RPMI7951 (cell line): Measurements from ENCODE around the gene AK5. TPM values are rescaled to one million over a fixed set of nuclear protein-coding genes. Genes with fewer than 3 reads are reported as not detected.
"Not testable (repeated sequence)": the region's sequence is repeated elsewhere in the genome, so short reads cannot be mapped to it uniquely, and the experiment has no call there.

Experiments
- DNase-seq: peaks from one replicate; pipeline ENCODE4 v3.0.0-alpha.2; 2012; ENCODE audit warnings: low read depth
- total RNA-seq: library from RNA; depleted of rRNA; stranded (reverse); fragments of >200 nt; shearing (Covaris generic); gene quantifications from 2 replicates; pipeline ENCODE4 v1.2.3, GENCODE V29; 2014

Gene AK5
- total RNA-seq, 1 experiment from 2014 or later = 6.5 TPM

DNA sequence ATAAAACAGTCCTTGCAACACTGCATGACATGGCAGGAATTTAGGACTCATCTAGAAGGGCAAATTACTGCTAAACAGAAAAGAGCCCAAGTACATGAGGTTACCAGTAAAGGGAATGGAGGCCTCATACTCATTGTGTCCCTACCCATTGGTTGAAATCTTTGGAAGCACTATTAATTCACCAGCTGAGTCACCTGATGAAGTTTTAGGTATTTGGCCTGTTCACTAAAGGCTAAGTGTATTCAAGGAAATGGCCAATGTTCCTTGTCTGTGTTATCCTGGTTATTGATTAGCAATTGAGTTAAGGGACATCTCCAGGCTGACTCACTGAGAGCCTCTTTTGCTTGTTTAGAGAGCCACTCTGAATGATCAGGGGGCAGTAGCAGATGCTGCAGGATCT lies 212.2 kb downstream of the AK5 start:
- DNase-seq = no peak

DNA sequence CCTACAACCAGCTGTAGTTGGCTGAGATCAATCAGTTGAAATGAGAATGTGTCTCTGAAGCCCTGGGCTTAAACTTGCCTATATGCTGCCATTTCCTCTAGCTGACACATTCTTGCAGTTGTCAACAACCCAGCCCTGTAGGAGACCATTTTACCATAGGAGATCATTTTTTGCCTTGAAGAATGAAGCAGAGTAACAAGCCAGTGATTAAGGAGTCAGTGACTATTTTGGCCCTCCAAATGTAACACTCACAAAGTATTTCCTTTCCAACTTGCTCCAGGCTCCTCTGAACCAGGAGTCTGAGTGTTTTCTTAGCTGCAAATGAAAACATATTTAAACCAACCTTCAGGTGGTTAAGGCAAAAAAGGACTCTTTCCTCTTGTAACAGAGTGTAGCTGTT lies 217.1 kb downstream of the AK5 start:
- DNase-seq = no peak

DNA sequence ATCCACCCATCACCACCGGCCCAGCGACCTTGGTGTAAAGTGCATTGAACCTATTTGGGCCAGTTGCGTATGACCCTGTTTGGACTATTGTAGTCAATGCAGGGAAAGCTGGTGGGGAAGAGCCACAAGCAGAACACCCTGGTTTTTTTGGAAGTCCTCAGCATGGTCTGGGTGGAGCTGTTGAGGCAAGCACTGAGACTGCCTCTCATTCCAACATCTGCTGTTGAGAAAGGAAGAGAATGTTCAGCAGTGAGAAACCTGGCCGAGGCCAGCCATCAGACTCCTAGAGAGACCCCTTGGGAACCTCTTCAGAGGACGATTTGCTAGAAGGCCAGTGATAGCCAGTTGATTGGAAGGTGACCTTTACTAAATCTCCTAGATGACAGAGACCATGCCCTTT lies 217.6 kb downstream of the AK5 start:
- no peak for DNase-seq

DNA sequence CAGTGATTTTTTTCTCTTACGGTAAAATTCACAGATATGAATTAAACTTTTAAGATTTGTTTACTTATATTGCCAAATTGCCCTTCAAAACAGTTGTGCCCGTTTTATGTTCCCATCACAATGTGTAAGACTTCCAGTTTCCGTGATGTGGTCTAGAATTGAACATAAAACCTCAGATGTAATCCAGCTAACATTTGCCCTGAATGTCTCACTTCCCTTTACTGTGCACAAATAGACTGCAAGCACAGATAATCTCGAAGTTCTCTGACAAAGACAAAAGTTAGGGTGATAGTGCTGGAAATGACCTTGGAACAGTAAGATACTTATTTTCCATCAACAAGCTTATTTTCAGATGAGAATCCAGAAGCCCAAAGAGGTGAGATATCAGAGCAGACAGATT lies 223.2 kb downstream of the AK5 start:
- no peak for DNase-seq

DNA sequence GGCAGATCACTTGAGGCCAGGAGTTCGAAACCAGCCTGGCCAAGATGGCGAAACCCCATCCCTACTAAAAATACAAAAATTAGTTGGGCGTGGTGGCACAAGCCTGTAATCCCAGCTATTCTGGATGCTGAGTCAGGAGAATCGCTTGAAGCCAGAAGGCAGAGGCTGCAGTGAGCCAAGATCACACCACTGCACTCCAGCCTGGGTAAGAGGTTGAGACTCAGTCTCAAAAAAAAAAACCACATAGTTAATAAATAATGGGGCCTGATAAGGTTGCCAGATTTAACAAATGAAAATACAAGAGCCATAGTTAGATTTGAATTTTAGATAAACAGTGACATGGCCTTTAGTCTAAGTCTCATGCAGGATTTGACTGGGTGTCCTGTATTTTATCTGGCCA lies 225.0 kb downstream of the AK5 start:
- no peak for DNase-seq

DNA sequence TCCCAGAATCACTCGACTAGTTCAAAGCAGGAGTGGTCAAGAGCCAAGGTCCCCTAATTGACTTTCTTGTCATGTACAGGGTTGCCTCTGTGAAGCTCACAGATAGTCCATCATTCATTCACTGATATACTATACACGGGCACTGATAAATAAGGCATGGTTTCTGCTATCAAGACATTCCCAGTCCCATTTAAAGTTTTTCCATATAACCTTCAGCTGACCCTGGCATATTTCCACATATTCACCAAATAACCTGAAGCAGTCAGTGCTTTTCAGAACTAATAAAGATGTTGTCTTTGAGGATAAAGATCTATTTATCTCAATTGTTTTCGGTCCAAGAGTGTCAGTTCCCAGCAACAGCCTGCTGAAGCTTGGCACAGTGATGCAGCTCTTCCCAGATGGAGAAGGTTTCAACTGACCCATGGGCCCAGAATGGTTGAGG lies 227.3 kb downstream of the AK5 start:
- peak; percentile 9 for DNase-seq

DNA sequence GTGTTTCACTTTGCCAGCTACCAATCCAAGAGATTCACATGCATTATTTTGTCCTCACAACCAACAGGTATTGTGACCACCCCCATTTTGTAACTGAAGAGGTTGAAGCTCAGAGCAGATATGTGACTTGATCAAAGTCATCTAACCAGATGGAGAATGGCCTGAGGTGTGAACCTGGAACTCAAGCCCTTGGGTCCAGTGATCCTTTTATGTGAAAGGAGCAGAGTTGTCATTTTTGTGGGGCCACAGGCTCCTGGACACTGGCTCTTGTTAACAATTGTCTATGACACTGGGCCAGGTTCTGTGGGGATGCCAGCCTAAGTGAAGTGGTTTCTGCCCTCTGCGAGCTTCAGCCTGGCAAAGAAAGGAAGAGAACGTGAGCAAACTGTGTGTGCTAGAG lies 228.1 kb downstream of the AK5 start:
- no peak for DNase-seq

DNA sequence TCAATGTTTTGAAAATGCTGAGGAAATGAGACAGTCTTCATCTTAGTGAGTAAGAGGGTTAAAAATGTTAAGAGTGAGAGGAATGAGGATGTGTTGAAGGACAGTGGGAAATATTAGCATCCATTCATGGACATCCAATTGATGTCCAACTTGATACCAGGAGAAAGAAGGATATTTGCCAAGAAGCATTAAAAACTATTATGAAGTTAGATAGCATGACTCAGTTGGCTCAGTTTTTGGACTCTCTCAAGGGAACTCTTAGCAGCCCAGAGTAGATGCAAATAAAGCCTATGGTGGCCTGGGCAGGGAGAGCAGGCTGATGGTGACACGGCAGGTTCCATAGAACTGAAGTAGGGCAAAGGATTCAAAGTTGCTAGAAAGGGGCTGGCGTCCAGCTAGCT lies 229.6 kb downstream of the AK5 start:
- DNase-seq = peak; percentile 74

DNA sequence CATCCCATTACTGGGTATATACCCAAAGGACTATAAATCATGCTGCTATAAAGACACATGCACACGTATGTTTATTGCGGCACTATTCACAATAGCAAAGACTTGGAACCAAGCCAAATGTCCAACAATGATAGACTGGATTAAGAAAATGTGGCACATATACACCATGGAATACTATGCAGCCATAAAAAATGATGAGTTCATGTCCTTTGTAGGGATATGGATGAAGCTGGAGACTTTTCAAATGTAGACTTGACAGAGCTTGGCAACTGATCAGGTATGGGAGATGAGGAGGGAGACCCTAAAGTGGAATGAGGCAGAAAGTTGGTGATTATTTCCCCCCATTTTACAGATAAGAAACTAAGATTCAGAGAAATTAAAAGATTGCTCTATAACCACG lies 230.8 kb downstream of the AK5 start:
- DNase-seq = not testable (repeated sequence)

DNA sequence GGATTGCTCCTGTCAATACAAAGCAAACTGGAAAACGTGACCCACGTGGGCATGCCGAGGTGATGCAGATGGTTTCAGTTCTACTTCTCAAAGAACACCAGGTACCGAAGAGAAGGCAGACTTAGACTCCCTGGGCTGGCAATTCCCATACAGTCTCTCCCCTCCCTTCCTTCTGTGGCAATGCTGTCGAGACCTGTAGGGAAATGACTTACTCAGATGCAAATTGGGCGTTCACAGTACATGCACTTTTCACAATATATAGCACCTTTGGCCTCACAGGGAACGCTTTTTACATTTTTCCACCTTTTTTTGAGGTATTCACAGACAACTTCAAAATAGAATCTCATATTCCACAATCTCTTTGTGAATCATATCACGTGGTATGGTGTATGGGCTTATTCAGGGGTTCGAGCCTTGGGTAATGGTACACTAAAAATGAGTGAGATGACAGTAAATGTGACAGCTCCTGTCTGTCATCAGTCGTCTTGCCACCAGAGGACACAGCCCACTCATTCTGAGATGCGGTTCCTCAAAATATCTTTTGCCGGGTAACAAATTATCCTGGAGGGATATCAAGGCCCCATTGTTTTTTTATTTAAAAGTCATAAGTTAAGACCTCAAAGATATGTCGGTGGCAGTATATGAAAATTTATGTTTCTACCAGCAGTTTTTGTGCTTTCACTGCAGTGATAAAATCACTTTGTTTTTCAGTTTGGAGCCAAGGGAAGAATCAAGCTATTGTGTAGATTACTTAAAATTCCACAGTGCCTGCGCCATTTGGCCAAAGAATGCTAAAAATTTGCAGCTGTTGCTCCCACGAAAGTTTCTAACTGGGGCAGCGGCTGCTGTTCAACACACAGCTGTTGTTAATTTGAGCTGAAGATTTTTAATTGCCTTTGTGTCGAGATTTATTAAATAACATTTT lies 232.3 kb downstream of the AK5 start:
- peak; percentile 87 for DNase-seq

DNA sequence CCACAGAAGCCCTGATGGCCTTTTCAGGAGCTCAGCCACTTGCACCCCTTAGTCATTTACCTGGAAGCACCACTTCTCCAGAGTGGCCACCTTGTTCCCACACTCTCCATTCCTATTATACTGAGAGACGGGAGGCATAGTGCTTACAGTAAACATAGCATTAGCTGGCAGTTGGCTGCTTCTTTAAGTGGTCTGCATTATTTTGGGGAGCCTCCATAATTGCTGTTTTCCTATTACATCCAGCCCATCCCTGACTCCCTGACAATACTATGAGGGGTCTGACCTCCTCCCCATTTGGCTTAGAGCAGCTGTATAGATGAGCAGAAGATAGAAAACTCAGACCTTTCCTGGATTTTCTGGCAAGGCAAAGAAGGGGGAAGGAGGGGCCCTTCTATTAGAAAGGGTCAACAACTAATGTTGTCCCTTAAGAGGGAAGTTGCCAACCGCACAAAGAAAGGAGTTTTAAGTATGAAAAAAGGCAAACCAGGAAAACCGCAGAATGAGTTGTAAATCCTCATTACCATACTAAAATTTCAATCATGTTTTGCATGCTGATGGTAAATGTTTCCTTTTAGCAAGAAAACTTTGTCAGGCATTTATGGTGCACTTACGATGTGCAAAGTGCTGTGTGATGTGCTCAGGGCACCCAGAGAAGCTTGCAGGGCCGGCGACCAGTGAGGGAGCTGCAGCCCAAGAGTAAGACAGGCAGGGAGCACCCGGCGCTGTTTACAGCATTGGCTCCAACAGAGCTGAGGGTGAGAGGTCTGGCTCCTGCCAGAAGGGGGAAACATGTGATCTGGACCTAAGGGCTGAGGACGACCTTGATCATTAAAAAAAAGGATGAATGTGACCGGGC lies 233.3 kb downstream of the AK5 start:
- peak; percentile 82 for DNase-seq

DNA sequence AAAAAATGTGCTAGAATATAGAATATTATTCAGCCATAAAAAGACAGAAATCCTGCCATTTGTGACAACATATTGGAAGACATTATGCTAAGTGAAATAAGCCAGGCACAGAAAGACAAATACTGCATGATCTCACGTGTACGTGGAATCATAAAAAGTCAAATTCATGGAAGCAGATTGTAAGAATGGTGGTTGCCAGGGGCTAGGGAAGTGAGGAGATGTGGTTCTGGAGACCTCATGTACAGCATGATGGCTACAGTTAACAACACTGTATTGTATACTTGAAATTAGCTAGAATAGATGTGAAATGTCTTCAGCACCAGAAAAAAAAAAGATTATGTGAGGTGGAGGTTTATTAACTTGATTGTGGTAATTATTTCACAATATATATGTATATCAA lies 234.3 kb downstream of the AK5 start:
- peak; percentile 13 for DNase-seq

DNA sequence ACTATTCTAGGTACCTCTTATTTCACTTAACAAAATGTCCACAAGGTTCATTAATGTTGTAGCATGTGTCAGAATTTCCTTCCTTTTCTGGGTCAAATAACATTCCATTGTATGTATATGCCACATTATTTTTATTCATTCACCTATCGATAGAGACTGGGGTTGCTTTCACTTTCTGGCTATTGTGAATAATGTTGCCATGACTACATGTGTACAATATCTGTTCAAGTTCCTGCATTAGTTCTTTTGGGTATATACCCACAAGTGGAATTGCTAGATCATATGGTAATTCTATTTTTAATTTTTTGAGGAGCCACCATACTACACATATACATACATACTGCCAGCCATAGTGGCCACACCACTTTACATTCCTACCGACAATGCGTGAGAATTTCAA lies 242.2 kb downstream of the AK5 start:
- DNase-seq = no peak

DNA sequence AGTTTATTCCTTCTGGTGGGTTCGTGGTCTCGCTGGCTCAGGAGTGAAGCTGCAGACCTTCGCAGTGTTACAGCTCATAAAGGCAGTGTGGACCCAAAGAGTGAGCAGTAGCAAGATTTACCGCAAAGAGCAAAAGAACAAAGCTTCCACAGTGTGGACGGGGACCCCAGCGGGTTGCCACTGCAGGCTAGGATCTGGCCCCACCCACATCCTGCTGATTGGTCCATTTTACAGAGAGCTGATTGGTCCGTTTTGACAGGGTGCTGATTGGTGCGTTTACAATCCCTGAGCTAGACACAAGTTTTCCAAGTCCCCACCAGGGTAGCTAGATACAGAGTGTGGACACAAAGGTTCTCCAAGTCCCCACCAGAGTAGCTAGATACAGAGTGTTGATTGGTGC lies 249.3 kb downstream of the AK5 start:
- not testable (repeated sequence) for DNase-seq

DNA sequence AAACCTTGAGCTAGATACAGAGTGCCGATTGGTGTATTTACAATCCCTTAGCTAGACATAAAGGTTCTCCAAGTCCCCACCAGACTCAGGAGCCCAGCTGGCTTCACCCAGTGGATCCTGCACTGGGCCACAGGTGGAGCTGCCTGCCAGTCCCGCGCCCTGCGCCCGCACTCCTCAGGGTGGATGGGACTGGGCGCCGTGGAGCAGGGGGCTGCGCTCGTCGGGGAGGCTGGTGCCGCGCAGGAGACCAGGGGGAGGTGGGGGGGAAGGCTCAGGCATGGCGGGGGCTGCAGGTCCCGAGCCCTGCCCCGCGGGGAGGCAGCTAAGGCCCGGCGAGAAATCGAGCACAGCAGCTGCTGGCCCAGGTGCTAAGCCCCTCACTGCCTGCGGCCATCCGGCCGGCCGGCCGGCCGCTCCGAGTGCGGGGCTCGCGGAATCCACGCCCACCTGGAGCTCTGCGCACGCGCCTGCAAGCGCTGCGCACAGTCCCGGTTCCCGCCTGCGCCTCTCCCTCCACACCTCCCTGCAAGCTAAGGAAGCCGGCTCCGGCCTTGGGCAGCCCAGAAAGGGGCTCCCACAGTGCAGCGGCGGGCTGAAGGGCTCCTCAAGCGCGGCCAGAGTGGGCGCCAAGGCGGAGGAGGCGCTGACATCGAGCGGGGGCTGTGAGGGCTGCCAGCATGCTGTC lies 249.9 kb downstream of the AK5 start:
- DNase-seq = not testable (repeated sequence)

DNA sequence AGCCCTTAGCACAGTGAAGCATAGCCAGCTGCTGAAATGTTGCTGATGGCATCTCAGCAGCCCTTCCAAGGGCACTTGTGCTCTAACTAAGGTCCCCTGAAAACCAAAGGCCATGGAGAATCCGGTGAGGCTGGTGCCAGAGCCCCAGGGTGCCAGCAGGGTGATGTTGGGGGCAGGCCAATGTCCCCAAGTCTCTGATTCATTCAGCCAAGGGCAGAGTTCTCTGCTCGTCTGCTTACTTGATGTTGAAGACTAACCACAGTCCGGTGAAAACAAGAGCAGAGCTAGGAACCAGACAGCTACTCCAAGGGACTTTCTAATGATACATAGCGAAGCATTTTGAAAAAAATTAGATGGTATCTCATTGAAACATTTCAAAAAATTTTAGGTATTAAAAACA lies 250.8 kb downstream of the AK5 start:
- DNase-seq = peak; percentile 73

DNA sequence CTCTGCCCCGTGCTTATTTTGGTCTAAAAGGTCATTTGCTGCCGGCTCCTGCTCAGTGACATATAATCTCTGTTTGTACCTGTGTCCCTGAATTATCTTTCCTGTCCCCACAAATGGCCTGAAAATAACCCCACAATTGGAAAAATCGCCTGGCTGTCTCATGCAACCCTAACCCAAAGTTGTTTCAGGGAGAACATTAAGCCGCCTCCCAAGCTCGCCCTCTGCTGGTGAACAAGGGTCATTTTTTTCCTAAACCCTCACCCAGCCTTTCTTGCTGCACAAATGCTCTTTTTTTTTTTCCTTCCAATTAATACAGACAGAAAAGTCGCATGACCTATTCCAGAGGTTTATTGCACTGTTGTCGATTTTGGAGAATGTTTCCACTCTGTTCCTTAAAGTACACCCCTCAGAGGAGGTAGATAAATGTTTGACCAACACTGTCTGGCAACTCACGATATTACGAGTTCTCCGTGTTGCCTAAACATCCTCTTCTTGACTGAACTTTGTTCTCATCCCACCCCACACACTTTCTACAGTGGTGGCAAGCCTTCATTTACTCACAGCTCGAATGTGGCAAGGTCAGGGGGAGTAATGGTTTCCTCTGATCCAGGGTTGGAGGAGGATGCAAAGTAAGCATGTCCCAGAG lies 252.0 kb downstream of the AK5 start:
- peak; percentile 72 for DNase-seq

DNA sequence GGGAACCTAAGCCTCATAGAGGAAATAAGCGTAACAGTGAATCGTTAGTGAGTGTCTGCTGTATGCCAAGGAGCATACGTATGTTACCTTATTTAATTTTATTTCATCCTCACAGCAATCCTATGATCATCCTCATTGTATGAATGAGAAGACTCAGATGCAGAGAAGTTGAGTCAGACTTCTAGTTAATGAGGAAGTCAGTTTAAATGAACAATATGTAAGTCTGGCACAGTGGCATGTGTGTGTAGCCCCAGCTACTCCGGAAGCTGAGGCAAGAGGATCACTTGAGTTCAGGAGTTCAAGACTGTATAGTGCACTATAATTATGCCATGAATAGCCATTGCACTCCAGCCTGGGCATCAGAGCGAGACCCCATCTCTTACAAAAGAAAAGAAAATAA lies 252.6 kb downstream of the AK5 start:
- peak; percentile 30 for DNase-seq

DNA sequence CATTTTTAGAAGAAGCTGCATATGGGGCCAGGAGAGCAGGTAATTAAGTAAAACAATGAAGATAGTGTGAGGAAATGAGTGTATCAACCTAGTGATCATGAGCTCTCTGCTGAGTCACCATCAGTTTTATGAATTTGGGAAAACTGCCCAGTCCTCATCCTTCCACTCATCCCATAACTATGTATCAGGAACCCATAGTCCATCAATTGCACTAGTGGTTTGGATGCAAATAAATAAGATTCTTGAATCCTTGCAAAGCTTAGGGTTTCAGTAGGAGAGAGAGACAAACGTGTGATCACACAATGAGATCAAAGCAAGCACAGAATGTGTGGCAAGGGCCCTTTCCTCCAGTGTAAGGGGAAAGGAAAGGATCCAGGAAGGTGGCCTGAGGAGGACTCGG lies 255.0 kb downstream of the AK5 start:
- DNase-seq = peak; percentile 98

DNA sequence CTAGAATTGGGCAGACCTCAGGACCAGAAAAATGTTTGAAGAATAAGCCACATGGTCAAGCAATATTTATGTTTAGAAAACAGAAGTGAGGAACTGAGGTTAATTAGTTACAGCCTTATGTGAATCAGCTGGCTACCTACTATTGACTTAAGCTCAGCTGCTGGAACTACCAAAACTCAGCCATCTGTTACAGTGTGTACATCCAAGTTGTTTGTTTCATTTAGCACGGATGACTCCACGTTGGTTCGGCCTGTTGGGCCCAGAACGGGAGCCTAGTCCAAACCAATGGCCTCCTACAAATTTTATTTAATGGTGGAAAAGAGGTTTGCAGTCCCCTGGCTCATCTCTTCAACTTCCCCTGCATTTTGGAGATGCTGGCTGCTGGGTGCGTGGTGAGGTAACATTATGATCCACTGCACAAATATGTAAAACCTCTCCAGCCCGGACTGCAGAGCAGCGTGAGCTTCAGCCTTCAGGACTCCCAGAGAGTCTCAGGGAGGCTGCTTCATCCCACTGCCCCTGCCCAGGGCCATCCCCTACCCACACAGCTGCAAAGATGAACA lies 257.2 kb downstream of the AK5 start:
- peak; percentile 86 for DNase-seq

DNA sequence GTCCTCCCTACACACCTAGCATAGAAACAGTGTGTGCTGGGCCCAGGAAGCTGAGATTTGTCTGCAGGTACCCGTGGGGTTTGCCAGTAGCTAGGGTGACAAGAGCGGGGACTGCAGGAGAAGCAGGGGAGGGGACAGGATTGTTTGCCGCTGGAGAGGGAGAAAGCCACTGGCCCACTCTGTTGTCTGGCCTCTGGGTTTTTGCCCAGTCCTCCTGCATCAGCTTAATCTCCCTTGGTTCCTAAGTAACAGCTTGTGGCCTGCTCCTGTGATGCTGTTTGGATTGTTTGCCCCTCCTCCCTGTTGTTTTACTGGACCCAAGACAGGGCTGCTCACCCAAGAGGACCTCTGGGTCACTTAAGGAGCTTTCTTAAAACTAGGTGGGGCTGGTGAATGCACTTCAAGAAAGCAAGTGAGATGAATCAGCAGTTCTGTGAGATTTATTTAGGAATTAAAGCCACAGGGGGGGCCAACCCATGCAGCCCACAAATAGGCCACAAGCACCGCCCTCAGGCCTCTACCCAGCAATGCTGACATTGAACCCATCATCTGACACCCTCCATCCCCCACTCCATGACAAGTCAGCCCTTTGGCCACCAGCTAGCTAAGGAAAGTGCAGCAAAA lies 257.8 kb downstream of the AK5 start:
- peak; percentile 97 for DNase-seq
